Activated gamma-delta T cell (primary cell): ENCODE results near the gene SRL.
"Not testable (repeated sequence)": the region's sequence is repeated elsewhere in the genome, so short reads cannot be mapped to it uniquely, and the experiment has no call there.

Experiments used
- DNase-seq: peaks from one replicate; lab custom pipeline; 2025; lab: John Stamatoyannopoulos, UW

SRL gene

GRCh38 chr16:4261557-4262172, 19.8 kb upstream of the SRL start:
- DNase-seq, result no peak

GRCh38 chr16:4260360-4260759, 18.5 kb upstream of the SRL start:
- DNase-seq, result no peak

- DNase-seq, result no peak
Observed at GRCh38 chr16:4257646-4258556, 16.0 kb upstream of the SRL start.

- peak; percentile 99 for DNase-seq
Observed at GRCh38 chr16:4253394-4254150, 11.7 kb upstream of the SRL start.

- not testable (repeated sequence) for DNase-seq
Observed at GRCh38 chr16:4253012-4253393, 11.1 kb upstream of the SRL start.

- DNase-seq, result no peak
Observed at GRCh38 chr16:4249530-4250308, 7.8 kb upstream of the SRL start.

- DNase-seq, result no peak
Observed at GRCh38 chr16:4247460-4247784, 5.5 kb upstream of the SRL start.

- DNase-seq, result no peak
Observed at GRCh38 chr16:4246777-4247459, 5.0 kb upstream of the SRL start.

GRCh38 chr16:4245077-4245791, 3.4 kb upstream of the SRL start:
- no peak for DNase-seq

GRCh38 chr16:4244254-4245076, 2.6 kb upstream of the SRL start:
- no peak for DNase-seq

GRCh38 chr16:4241258-4241927, 487 bp downstream of the SRL start:
- DNase-seq, result no peak

GRCh38 chr16:4240624-4241023, 1.3 kb downstream of the SRL start:
- no peak for DNase-seq

- DNase-seq, result no peak
Observed at GRCh38 chr16:4239682-4240175, 2.2 kb downstream of the SRL start.

- no peak for DNase-seq
Observed at GRCh38 chr16:4239020-4239419, 2.9 kb downstream of the SRL start.

- DNase-seq, result no peak
Observed at GRCh38 chr16:4233431-4233830, 8.4 kb downstream of the SRL start.

- DNase-seq, result no peak
Observed at GRCh38 chr16:4232541-4233386, 9.1 kb downstream of the SRL start.

- DNase-seq, result no peak
Observed at GRCh38 chr16:4231886-4232285, 10.0 kb downstream of the SRL start.

- no peak for DNase-seq
Observed at GRCh38 chr16:4231367-4231766, 10.5 kb downstream of the SRL start.
